ENCODE results near the gene INPP5D. TPM values are rescaled to one million over a fixed set of nuclear protein-coding genes. Genes with fewer than 3 reads are reported as not detected.
"Not testable (repeated sequence)": the region's sequence is repeated elsewhere in the genome, so short reads cannot be mapped to it uniquely, and the experiment has no call there.

The INPP5D gene
- total RNA-seq, 3 donors from 2014 or later: 8.2 to 14.4 (median 9.1) TPM

DNA sequence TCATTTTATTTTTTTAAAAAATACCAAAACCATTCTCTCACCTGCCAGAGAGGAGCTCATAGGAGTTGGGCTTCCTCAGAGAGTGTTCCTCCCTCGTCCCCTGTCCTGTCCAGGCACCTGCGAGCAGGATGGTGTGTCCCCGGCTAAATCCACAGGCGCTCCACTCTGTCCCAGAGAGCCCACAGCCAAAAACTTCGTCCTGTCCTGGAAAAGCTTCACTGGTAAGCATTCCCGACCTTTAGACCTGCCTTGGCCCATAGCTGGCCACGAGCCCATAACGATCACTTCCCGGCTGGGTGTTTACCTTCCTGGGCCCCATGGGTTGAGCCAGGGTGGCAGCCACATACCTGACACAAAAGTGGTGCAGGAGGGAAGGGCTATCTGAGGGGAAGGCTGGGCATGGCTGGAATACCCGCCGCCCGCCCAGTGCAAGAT lies 47.1 kb upstream of the INPP5D start, which contains the start of gene NGEF:
TSS of gene NGEF (minus strand) at position 230 of the 435 bp plus-strand sequence. CDS start 38,366 bp downstream, outside the sequence.
- intact Hi-C loops (cut with DNase I, micrococcal nuclease): loop anchor here in 1 of 2 donors (10.0 kb wide), 1 partner anchor 268 kb away; no protein-coding TSS in a partner anchor
- no peaks in the 10 kb centered on the region for H3K36me3 ChIP-seq (ENCODE audit: low read depth)
- TF ChIP-seq, protein P1, sequence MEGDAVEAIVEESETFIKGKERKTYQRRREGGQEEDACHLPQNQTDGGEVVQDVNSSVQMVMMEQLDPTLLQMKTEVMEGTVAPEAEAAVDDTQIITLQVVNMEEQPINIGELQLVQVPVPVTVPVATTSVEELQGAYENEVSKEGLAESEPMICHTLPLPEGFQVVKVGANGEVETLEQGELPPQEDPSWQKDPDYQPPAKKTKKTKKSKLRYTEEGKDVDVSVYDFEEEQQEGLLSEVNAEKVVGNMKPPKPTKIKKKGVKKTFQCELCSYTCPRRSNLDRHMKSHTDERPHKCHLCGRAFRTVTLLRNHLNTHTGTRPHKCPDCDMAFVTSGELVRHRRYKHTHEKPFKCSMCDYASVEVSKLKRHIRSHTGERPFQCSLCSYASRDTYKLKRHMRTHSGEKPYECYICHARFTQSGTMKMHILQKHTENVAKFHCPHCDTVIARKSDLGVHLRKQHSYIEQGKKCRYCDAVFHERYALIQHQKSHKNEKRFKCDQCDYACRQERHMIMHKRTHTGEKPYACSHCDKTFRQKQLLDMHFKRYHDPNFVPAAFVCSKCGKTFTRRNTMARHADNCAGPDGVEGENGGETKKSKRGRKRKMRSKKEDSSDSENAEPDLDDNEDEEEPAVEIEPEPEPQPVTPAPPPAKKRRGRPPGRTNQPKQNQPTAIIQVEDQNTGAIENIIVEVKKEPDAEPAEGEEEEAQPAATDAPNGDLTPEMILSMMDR (IDR thresholded peaks at IDR 0.05): no peak
- ATAC-seq (peak; percentile 93), DNase-seq (peak; percentile 89 to 94 (median 93))
- H3K9me3 ChIP-seq: peaks cover 2% of the 10 kb centered on the region
- no peak within 1 kb of the TSS for H3K4me3 ChIP-seq
- peaks cover 11% of the 10 kb centered on the region for H3K4me1 ChIP-seq (ENCODE audit: low read depth)

DNA sequence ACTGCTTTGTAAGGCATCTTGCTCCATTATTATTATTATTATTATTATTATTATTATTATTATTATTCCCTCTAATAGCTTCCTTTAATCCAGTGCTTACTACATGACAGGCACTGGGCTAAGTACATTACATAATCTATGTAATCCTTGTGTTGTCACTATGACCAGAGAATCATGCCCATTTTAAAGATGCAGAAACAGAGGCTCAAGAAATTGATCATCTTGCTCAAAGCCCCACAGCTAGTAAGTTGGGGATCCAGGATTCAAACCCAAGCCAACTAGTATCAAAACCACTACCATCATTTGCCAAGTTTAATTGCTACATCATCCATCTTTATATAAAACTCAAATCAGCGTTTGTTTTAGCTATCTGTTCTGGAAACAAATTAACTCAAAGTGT lies 46.5 kb upstream of the INPP5D start:
- peaks cover 2% of the 10 kb centered on the region for H3K9me3 ChIP-seq
- peaks cover 11% of the 10 kb centered on the region for H3K4me1 ChIP-seq (ENCODE audit: low read depth)
- no peak overlapping the region for H3K4me3 ChIP-seq
- intact Hi-C loops (cut with DNase I, micrococcal nuclease): loop anchor here in 1 of 2 donors (10.0 kb wide), 1 partner anchor 269 kb away; no protein-coding TSS in a partner anchor
- no peaks in the 10 kb centered on the region for H3K36me3 ChIP-seq (ENCODE audit: low read depth)
- DNase-seq (no peak), ATAC-seq (no peak)
- TF ChIP-seq, protein P1 (IDR thresholded peaks at IDR 0.05): no peak

GRCh38 chr2:233015019-233015645 lies 45.0 kb upstream of the INPP5D start:
- intact Hi-C loops (cut with DNase I, micrococcal nuclease): loop anchor here in 1 of 2 donors (10.0 kb wide), 1 partner anchor 270 kb away; no protein-coding TSS in a partner anchor
- TF ChIP-seq, protein P1 (IDR thresholded peaks at IDR 0.05): no peak

GRCh38 chr2:233017947-233018346 lies 42.2 kb upstream of the INPP5D start:
- peak; percentile 50 for ATAC-seq
- DNase-seq: no peak
- Histone ChIP-seq H3K36me3 (ENCODE audit: low read depth) (no peaks in the 10 kb centered on the region), H3K9me3 (peaks cover 2% of the 10 kb centered on the region), H3K4me1 (ENCODE audit: low read depth) (peaks cover 3% of the 10 kb centered on the region), H3K4me3 (no peak overlapping the region)
- TF ChIP-seq, protein P1 (IDR thresholded peaks at IDR 0.05): no peak
- intact Hi-C loops (cut with DNase I, micrococcal nuclease): loop anchor here in 1 of 2 donors (10.0 kb wide), 1 partner anchor 273 kb away; no protein-coding TSS in a partner anchor

More at GRCh38 chr2:233015019-233015645, 45.0 kb upstream of the INPP5D start:
- Histone ChIP-seq H3K36me3 (ENCODE audit: low read depth) (no peaks in the 10 kb centered on the region), H3K4me1 (ENCODE audit: low read depth) (peaks cover 11% of the 10 kb centered on the region), H3K4me3 (no peak overlapping the region), H3K9me3 (peaks cover 2% of the 10 kb centered on the region)
- DNase-seq (no peak), ATAC-seq (no peak)

- not testable (repeated sequence) for ATAC-seq; H3K36me3 ChIP-seq (ENCODE audit: low read depth); H3K4me1 ChIP-seq (ENCODE audit: low read depth); H3K9me3 ChIP-seq; DNase-seq; H3K4me3 ChIP-seq
- intact Hi-C loops (cut with DNase I, micrococcal nuclease): loop anchor here in 1 of 2 donors (10.0 kb wide), 1 partner anchor 275 kb away; no protein-coding TSS in a partner anchor
Measured at GRCh38 chr2:233019610-233020009, 40.5 kb upstream of the INPP5D start.

GRCh38 chr2:233020454-233020853 lies 39.7 kb upstream of the INPP5D start:
- Histone ChIP-seq H3K9me3 (peaks cover 2% of the 10 kb centered on the region), H3K4me3 (no peak overlapping the region), H3K4me1 (ENCODE audit: low read depth) (no peaks in the 10 kb centered on the region), H3K36me3 (ENCODE audit: low read depth) (no peaks in the 10 kb centered on the region)
- TF ChIP-seq, protein P1 (IDR thresholded peaks at IDR 0.05): no peak
- intact Hi-C loops (cut with DNase I, micrococcal nuclease): no loop called here
- ATAC-seq: no peak
- no peak for DNase-seq
